GM12801 (cell line): Measurements from ENCODE around the gene EFCAB13.

ENCODE experiments used
- CTCF ChIP-seq: IDR thresholded peaks from one replicate; pipeline ENCODE4 v1.5.1; 2011; ENCODE audit warnings: control low read depth; ENCODE audit not compliant: insufficient read length; ENCODE audit errors: extremely low read depth

EFCAB13 gene

GRCh38 chr17:47318197-47318918, 5.4 kb upstream of the EFCAB13 start:
- TF ChIP-seq CTCF: no peak

- no peak for TF ChIP-seq CTCF
Measured at GRCh38 chr17:47320879-47321502, 2.8 kb upstream of the EFCAB13 start.

- TF ChIP-seq CTCF: no peak
Measured at GRCh38 chr17:47324224-47325020, 667 bp downstream of the EFCAB13 start.

- no peak for TF ChIP-seq CTCF
Measured at GRCh38 chr17:47325176-47325575, 1.4 kb downstream of the EFCAB13 start.

- no peak for TF ChIP-seq CTCF
Measured at GRCh38 chr17:47330548-47330947, 6.8 kb downstream of the EFCAB13 start.

- no peak for TF ChIP-seq CTCF
Measured at GRCh38 chr17:47332287-47332686, 8.5 kb downstream of the EFCAB13 start.
